Measurements from ENCODE around the gene PBX1. TPM values are rescaled to one million over a fixed set of nuclear protein-coding genes. Genes with fewer than 3 reads are reported as not detected.

PBX1 gene
- total and polyA plus RNA-seq, 2 experiments from 2014 or later = 40.0 to 104 TPM

DNA sequence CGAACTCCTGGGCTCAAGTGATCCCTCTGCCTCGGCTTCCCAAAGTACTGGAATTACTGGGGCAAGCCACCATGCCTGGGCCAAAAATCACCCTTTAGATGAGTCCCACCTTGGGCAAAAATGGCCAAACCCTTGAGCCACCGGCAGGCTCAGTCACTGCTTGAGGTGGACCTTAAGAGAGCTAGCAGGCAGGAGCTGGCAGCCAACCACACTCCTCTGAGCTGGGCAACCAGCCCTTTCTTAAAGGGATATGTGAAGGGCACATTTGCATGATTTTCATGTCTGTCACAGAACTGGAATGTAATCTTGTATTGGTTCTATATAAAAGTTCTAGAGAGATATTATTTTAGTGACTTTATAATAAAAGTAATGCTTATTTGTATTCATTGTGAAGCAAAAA is 316.5 kb downstream of the PBX1 start (continued):
- TF ChIP-seq, protein P1, sequence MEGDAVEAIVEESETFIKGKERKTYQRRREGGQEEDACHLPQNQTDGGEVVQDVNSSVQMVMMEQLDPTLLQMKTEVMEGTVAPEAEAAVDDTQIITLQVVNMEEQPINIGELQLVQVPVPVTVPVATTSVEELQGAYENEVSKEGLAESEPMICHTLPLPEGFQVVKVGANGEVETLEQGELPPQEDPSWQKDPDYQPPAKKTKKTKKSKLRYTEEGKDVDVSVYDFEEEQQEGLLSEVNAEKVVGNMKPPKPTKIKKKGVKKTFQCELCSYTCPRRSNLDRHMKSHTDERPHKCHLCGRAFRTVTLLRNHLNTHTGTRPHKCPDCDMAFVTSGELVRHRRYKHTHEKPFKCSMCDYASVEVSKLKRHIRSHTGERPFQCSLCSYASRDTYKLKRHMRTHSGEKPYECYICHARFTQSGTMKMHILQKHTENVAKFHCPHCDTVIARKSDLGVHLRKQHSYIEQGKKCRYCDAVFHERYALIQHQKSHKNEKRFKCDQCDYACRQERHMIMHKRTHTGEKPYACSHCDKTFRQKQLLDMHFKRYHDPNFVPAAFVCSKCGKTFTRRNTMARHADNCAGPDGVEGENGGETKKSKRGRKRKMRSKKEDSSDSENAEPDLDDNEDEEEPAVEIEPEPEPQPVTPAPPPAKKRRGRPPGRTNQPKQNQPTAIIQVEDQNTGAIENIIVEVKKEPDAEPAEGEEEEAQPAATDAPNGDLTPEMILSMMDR (conservative IDR thresholded peaks at IDR 0.05; ENCODE audit: low read depth in 2 of 2) = no peak
- no peak for TF ChIP-seq ZNF331 (CRISPR knock-in tag; IDR thresholded peaks at IDR 0.05; ENCODE audit: low read depth)
- TF ChIP-seq POLR2AphosphoS5 (IDR thresholded peaks at IDR 0.05; ENCODE audit: low read depth) = no peak
- no peak for TF ChIP-seq EZH2 (IDR thresholded peaks at IDR 0.05; ENCODE audit: low read depth, unreplicated experiment)
- TF ChIP-seq NANOG (IDR thresholded peaks at IDR 0.05; ENCODE audit: borderline replicate concordance) = no peak

DNA sequence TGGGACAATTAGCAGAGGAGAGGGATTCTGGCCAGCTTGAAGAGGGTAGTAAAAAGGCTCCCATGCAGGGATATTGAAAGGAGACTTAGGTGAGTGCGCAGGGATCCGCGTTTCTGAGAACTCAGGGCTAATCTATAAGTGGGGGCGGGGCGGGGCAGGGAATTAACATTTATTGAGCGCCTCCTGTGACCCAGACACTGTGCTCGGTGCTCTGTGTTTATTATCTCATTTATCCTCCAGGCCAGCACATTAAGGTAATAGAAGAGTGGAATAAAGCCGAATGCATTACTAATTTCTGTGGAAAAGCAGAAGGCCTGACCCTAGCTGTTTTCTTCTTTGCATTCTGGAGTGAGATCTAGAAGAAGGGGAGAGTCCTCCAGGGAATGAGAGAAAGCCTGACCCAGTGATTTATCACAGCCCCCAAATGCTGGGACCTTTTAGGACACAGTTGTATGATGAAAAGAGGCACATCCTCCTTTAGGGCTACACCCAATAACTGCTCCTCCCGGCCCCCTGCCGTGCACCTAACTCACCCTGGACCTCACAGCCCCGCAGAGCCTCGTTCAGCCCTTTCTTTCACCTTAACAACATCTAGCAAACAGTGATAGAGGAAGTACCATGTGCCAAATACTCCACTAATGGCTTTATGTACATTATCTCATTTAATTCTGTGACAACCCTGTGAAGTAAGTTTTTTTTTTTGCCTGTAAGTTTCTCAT is 317.6 kb downstream of the PBX1 start:
- H3K4me3 Mint-ChIP-seq = no peak overlapping the region
- no peaks in the 10 kb centered on the region for H4K20me1 ChIP-seq (replicated peaks; ENCODE audit: insufficient read depth)
- peaks cover 4% of the 10 kb centered on the region for H3K27me3 Mint-ChIP-seq (ENCODE audit: insufficient read depth, low read depth, poor library complexity)
- H3K79me2 ChIP-seq (replicated peaks; ENCODE audit: insufficient read depth) = no peaks in the 10 kb centered on the region
- no peaks in the 10 kb centered on the region for H3K27me3 ChIP-seq (ENCODE audit: insufficient read depth)
- H3K36me3 ChIP-seq (ENCODE audit: insufficient read depth) = no peaks in the 10 kb centered on the region
- no peak overlapping the region for H2AFZ ChIP-seq
- no peaks in the 10 kb centered on the region for H3K9me2 ChIP-seq (ENCODE audit: insufficient read depth)
- H3K36me3 Mint-ChIP-seq (ENCODE audit: low read depth) = no peaks in the 10 kb centered on the region
- no peak overlapping the region for H3K27ac ChIP-seq (ENCODE audit: low read depth)
- peaks cover 9% of the 10 kb centered on the region; the same call in 2 of the 3 replicates for H3K4me1 Mint-ChIP-seq
- no peaks in the 10 kb centered on the region for H3F3A ChIP-seq (replicated peaks; ENCODE audit: low read depth)
- H3K4me3 ChIP-seq = no peak overlapping the region
- H3K4me1 ChIP-seq (ENCODE audit: insufficient read depth) = no peaks in the 10 kb centered on the region; the same call in 1 of the 2 replicates
- DNase-seq (ENCODE audit: low spot score) (peak; percentile 11), ATAC-seq (peak; percentile 59)
- H3K9me3 Mint-ChIP-seq = no peaks in the 10 kb centered on the region
- H3K27ac Mint-ChIP-seq = no peak overlapping the region
- H3K4me2 ChIP-seq = no peak overlapping the region
- TF ChIP-seq, protein P2, sequence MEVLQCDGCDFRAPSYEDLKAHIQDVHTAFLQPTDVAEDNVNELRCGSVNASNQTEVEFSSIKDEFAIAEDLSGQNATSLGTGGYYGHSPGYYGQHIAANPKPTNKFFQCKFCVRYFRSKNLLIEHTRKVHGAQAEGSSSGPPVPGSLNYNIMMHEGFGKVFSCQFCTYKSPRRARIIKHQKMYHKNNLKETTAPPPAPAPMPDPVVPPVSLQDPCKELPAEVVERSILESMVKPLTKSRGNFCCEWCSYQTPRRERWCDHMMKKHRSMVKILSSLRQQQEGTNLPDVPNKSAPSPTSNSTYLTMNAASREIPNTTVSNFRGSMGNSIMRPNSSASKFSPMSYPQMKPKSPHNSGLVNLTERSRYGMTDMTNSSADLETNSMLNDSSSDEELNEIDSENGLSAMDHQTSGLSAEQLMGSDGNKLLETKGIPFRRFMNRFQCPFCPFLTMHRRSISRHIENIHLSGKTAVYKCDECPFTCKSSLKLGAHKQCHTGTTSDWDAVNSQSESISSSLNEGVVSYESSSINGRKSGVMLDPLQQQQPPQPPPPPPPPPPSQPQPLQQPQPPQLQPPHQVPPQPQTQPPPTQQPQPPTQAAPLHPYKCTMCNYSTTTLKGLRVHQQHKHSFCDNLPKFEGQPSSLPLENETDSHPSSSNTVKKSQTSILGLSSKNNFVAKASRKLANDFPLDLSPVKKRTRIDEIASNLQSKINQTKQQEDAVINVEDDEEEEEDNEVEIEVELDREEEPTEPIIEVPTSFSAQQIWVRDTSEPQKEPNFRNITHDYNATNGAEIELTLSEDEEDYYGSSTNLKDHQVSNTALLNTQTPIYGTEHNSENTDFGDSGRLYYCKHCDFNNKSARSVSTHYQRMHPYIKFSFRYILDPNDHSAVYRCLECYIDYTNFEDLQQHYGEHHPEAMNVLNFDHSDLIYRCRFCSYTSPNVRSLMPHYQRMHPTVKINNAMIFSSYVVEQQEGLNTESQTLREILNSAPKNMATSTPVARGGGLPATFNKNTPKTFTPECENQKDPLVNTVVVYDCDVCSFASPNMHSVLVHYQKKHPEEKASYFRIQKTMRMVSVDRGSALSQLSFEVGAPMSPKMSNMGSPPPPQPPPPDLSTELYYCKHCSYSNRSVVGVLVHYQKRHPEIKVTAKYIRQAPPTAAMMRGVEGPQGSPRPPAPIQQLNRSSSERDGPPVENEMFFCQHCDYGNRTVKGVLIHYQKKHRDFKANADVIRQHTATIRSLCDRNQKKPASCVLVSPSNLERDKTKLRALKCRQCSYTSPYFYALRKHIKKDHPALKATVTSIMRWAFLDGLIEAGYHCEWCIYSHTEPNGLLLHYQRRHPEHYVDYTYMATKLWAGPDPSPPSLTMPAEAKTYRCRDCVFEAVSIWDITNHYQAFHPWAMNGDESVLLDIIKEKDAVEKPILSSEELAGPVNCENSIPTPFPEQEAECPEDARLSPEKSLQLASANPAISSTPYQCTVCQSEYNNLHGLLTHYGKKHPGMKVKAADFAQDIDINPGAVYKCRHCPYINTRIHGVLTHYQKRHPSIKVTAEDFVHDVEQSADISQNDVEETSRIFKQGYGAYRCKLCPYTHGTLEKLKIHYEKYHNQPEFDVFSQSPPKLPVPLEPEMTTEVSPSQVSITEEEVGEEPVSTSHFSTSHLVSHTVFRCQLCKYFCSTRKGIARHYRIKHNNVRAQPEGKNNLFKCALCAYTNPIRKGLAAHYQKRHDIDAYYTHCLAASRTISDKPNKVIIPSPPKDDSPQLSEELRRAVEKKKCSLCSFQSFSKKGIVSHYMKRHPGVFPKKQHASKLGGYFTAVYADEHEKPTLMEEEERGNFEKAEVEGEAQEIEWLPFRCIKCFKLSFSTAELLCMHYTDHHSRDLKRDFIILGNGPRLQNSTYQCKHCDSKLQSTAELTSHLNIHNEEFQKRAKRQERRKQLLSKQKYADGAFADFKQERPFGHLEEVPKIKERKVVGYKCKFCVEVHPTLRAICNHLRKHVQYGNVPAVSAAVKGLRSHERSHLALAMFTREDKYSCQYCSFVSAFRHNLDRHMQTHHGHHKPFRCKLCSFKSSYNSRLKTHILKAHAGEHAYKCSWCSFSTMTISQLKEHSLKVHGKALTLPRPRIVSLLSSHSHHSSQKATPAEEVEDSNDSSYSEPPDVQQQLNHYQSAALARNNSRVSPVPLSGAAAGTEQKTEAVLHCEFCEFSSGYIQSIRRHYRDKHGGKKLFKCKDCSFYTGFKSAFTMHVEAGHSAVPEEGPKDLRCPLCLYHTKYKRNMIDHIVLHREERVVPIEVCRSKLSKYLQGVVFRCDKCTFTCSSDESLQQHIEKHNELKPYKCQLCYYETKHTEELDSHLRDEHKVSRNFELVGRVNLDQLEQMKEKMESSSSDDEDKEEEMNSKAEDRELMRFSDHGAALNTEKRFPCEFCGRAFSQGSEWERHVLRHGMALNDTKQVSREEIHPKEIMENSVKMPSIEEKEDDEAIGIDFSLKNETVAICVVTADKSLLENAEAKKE (CRISPR knock-in tag; IDR thresholded peaks at IDR 0.05) = no peak
- TF ChIP-seq, protein P3, sequence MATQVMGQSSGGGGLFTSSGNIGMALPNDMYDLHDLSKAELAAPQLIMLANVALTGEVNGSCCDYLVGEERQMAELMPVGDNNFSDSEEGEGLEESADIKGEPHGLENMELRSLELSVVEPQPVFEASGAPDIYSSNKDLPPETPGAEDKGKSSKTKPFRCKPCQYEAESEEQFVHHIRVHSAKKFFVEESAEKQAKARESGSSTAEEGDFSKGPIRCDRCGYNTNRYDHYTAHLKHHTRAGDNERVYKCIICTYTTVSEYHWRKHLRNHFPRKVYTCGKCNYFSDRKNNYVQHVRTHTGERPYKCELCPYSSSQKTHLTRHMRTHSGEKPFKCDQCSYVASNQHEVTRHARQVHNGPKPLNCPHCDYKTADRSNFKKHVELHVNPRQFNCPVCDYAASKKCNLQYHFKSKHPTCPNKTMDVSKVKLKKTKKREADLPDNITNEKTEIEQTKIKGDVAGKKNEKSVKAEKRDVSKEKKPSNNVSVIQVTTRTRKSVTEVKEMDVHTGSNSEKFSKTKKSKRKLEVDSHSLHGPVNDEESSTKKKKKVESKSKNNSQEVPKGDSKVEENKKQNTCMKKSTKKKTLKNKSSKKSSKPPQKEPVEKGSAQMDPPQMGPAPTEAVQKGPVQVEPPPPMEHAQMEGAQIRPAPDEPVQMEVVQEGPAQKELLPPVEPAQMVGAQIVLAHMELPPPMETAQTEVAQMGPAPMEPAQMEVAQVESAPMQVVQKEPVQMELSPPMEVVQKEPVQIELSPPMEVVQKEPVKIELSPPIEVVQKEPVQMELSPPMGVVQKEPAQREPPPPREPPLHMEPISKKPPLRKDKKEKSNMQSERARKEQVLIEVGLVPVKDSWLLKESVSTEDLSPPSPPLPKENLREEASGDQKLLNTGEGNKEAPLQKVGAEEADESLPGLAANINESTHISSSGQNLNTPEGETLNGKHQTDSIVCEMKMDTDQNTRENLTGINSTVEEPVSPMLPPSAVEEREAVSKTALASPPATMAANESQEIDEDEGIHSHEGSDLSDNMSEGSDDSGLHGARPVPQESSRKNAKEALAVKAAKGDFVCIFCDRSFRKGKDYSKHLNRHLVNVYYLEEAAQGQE (IDR thresholded peaks at IDR 0.05; ENCODE audit: unreplicated experiment) = no peak
- TF ChIP-seq POLR2AphosphoS5 (IDR thresholded peaks at IDR 0.05; ENCODE audit: low read depth) (no peak), NANOG (IDR thresholded peaks at IDR 0.05; ENCODE audit: borderline replicate concordance) (no peak)
- TF ChIP-seq, protein P1 (conservative IDR thresholded peaks at IDR 0.05; ENCODE audit: low read depth in 2 of 2) = no peak
- TF ChIP-seq, protein P4, sequence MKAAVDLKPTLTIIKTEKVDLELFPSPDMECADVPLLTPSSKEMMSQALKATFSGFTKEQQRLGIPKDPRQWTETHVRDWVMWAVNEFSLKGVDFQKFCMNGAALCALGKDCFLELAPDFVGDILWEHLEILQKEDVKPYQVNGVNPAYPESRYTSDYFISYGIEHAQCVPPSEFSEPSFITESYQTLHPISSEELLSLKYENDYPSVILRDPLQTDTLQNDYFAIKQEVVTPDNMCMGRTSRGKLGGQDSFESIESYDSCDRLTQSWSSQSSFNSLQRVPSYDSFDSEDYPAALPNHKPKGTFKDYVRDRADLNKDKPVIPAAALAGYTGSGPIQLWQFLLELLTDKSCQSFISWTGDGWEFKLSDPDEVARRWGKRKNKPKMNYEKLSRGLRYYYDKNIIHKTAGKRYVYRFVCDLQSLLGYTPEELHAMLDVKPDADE (IDR thresholded peaks at IDR 0.05) = no peak

Data from GM23338 (cell line).